Panc1 (cell line): ENCODE results near the gene PRKCD. TPM values are rescaled to one million over a fixed set of nuclear protein-coding genes. Genes with fewer than 3 reads are reported as not detected.
A peak's percentile ranks its signal among the peaks of the same experiment; 100 is the strongest.

Experiments
- ATAC-seq: fragments of 200-7000 bp; cut with Tn5 transposase; 2 replicates; pipeline ENCODE4 v1.9.1; 2020; ENCODE audit warnings: mild to moderate bottlenecking, moderate library complexity
- BruUV-seq: library from RNA; stranded (reverse); fragments of 400-500 nt; replicated peaks from 2 replicates; lab custom pipeline; 2021; lab: Mats Ljungman, UMichigan
- CTCF ChIA-PET: fragments of 300-600 bp; sonication (Branson Sonifier 250); formaldehyde crosslinking; loops from one replicate; lab custom pipeline; 2022; ENCODE audit warnings: antibody characterized with exemption; lab: Charles Lee
- POLR2A ChIA-PET: fragments of 300-600 bp; sonication (Branson Sonifier 250); formaldehyde crosslinking; loops from one replicate; lab custom pipeline; 2022; ENCODE audit warnings: antibody characterized with exemption; lab: Charles Lee
- DNase-seq: peaks from one replicate; pipeline ENCODE4 v3.0.0-alpha.2; 2010; ENCODE audit warnings: low read depth, low spot score
- H3K27ac ChIP-seq: 2 replicates; pipeline ENCODE4 v1.5.1; 2011; ENCODE audit warnings: mild to moderate bottlenecking, low read length, inconsistent platforms
- H3K27me3 ChIP-seq: fragments of 200-500 bp; sonication (Bioruptor generic); 2 replicates; pipeline ENCODE4 v1.6.0; 2014; ENCODE audit warnings: low read length, inconsistent platforms; ENCODE audit not compliant: control insufficient read depth, insufficient read depth
- H3K36me3 ChIP-seq: fragments of 200-500 bp; sonication (Bioruptor generic); 2 replicates; pipeline ENCODE4 v1.5.1; 2014; ENCODE audit warnings: inconsistent platforms, mild to moderate bottlenecking, low read length, moderate library complexity; ENCODE audit not compliant: control insufficient read depth, insufficient read depth
- H3K4me1 ChIP-seq: 2 replicates; pipeline ENCODE4 v1.5.1; 2011; ENCODE audit warnings: inconsistent platforms, mild to moderate bottlenecking, low read length, moderate library complexity; ENCODE audit not compliant: control insufficient read depth, insufficient read depth
- H3K4me3 ChIP-seq, 2 experiments: 2 replicates each; pipeline ENCODE4 v1.5.1; 2011 to 2012; ENCODE audit warnings: low read depth in 2 of 2, low read length in 2 of 2, mild to moderate bottlenecking in 2 of 2, inconsistent platforms in 1 of 2, moderate library complexity in 1 of 2
- H3K9me3 ChIP-seq: fragments of 200-500 bp; sonication (Bioruptor generic); 2 replicates; pipeline ENCODE4 v1.5.1; 2014; ENCODE audit warnings: low read depth, mild to moderate bottlenecking, inconsistent platforms, low read length, moderate library complexity; ENCODE audit not compliant: control insufficient read depth, insufficient read depth
- CTCF ChIP-seq: fragments of 450-650 bp; IDR thresholded peaks from 2 replicates; pipeline ENCODE4 v1.5.1; 2017; ENCODE audit warnings: mild to moderate bottlenecking
- POLR2AphosphoS5 ChIP-seq: IDR thresholded peaks from 2 replicates; pipeline ENCODE4 v1.6.1; 2012; ENCODE audit warnings: mild to moderate bottlenecking, low read depth, low read length, moderate library complexity
- REST ChIP-seq, 2 experiments: IDR thresholded peaks; 2 replicates each; pipeline ENCODE4 v1.6.1; 2011 to 2012; ENCODE audit warnings: low read depth in 2 of 2, control low read depth in 1 of 2, low read length in 1 of 2, mild to moderate bottlenecking in 1 of 2, moderate library complexity in 1 of 2; ENCODE audit not compliant: insufficient read depth in 1 of 2
- SIN3A ChIP-seq: IDR thresholded peaks from 2 replicates; pipeline ENCODE4 v1.6.1; 2012; ENCODE audit warnings: low read depth, mild to moderate bottlenecking, low read length, moderate library complexity, borderline replicate concordance; ENCODE audit not compliant: insufficient read depth
- TCF7L2 ChIP-seq: IDR thresholded peaks from 2 replicates; pipeline ENCODE4 v1.6.1; 2011; ENCODE audit warnings: mild to moderate bottlenecking, low read depth, low read length, inconsistent platforms
- in situ Hi-C: cut with HindIII; loops from 2 replicates; pipeline ENCODE4 v1.10.0; 2016; ENCODE audit warnings: low sequenced_read_pairs, low pct_unique_long_range_greater_than_20kb
- intact Hi-C: fragments of 100-400 bp; cut with micrococcal nuclease; formaldehyde crosslinking; loops from one replicate; pipeline ENCODE4 v1.10.0; 2022; ENCODE audit not compliant: unreplicated experiment
- total RNA-seq: library from RNA; stranded (reverse); gene quantifications from one replicate; pipeline ENCODE4 v1.2.1, GENCODE V29; 2021; ENCODE audit not compliant: unreplicated experiment

Gene PRKCD
- total RNA-seq, 1 experiment from 2014 or later: 14.0 TPM

GRCh38 chr3:53238051-53238850, 77.2 kb downstream of the PRKCD start:
- no peaks in the 10 kb centered on the region for H3K27me3 ChIP-seq
- DNase-seq (no peak), ATAC-seq (peak; percentile 88)
- intact Hi-C loops: no loop called here
- peak overlapping the region; percentile 39; the same call in 1 of the 2 replicates for H3K27ac ChIP-seq
- no peaks in the 10 kb centered on the region for H3K9me3 ChIP-seq
- TF ChIP-seq POLR2AphosphoS5 (no peak), REST (IDR thresholded peaks at IDR 0.05; ENCODE audit: insufficient read depth in 1 of 2, low read depth in 2 of 2, low read length in 1 of 2) (no peak), SIN3A (no peak), CTCF (no peak), TCF7L2 (no peak)
- BruUV-seq: no TSS peak
- peaks cover 34% of the 10 kb centered on the region for H3K4me1 ChIP-seq
- ChIA-PET POLR2A (no interaction called here), CTCF (interaction anchor here (0.5 kb wide), 1 partner anchor 46 kb away, joined by 6 read pairs; no protein-coding TSS in a partner anchor)
- peaks cover 5% of the 10 kb centered on the region; the same call in 1 of the 2 replicates for H3K36me3 ChIP-seq
- no peak overlapping the region for H3K4me3 ChIP-seq
- in situ Hi-C loops: no loop called here

GRCh38 chr3:53238886-53239285, 77.9 kb downstream of the PRKCD start:
- DNase-seq: no peak
- Histone ChIP-seq H3K27me3 (no peaks in the 10 kb centered on the region), H3K4me3 (no peak overlapping the region), H3K36me3 (peaks cover 5% of the 10 kb centered on the region; the same call in 1 of the 2 replicates), H3K4me1 (peaks cover 39% of the 10 kb centered on the region), H3K27ac (no peak overlapping the region; the same call in 1 of the 2 replicates), H3K9me3 (no peaks in the 10 kb centered on the region)
- in situ Hi-C loops: no loop called here
- TF ChIP-seq TCF7L2 (no peak), POLR2AphosphoS5 (no peak), REST (IDR thresholded peaks at IDR 0.05; ENCODE audit: insufficient read depth in 1 of 2, low read depth in 2 of 2, low read length in 1 of 2) (no peak), CTCF (no peak), SIN3A (no peak)
- intact Hi-C loops: no loop called here
- CTCF ChIA-PET: no interaction called here
- no TSS peak for BruUV-seq
- ATAC-seq: no peak
- POLR2A ChIA-PET: no interaction called here
